Liver (tissue), 9 donors: ENCODE measurements around the gene HDDC2. TPM values are rescaled to one million over a fixed set of nuclear protein-coding genes. Genes with fewer than 3 reads are reported as not detected.

Experiments used
- DNase-seq: peaks from one replicate; pipeline ENCODE4 v3.0.0-alpha.2; 2017; ENCODE audit warnings: low spot score
- H3K27ac ChIP-seq, 2 donors: one replicate each; pipeline ENCODE4 v1.7.0; 2013; ENCODE audit warnings: inconsistent platforms in 2 of 2, low read length in 2 of 2, control low read depth in 1 of 2, low read depth in 1 of 2, mild to moderate bottlenecking in 1 of 2
- H3K27me3 ChIP-seq, 4 donors: one replicate each; pipeline versions ENCODE4 v1.6.1 to v1.7.0; 2013; ENCODE audit warnings: low read length in 3 of 4, inconsistent platforms in 1 of 4, mild to moderate bottlenecking in 1 of 4, moderate library complexity in 1 of 4; ENCODE audit not compliant: control insufficient read depth in 4 of 4, insufficient read depth in 4 of 4
- H3K36me3 ChIP-seq, 4 donors: one replicate each; pipeline versions ENCODE4 v1.6.1 to v1.7.0; 2013; ENCODE audit warnings: low read length in 3 of 4, mild to moderate bottlenecking in 3 of 4, low read depth in 1 of 4, moderate library complexity in 1 of 4; ENCODE audit not compliant: control insufficient read depth in 4 of 4, insufficient read depth in 3 of 4
- H3K4me1 ChIP-seq, 4 donors: one replicate each; pipeline versions ENCODE4 v1.6.1 to v1.7.0; 2013; ENCODE audit warnings: low read length in 3 of 4, mild to moderate bottlenecking in 3 of 4, moderate library complexity in 1 of 4; ENCODE audit not compliant: control insufficient read depth in 4 of 4, insufficient read depth in 4 of 4
- H3K4me3 ChIP-seq, 3 donors: one replicate each; pipeline versions ENCODE4 v1.6.1 to v1.7.0; 2013; ENCODE audit warnings: low read length in 3 of 3, control low read depth in 1 of 3, low read depth in 1 of 3, mild to moderate bottlenecking in 1 of 3
- H3K9ac ChIP-seq, 2 donors: one replicate each; pipeline ENCODE4 v1.7.0; 2013; ENCODE audit warnings: low read length in 2 of 2, mild to moderate bottlenecking in 2 of 2, moderate library complexity in 2 of 2, control low read depth in 1 of 2, low read depth in 1 of 2
- H3K9me3 ChIP-seq, 4 donors: one replicate each; pipeline versions ENCODE4 v1.6.1 to v1.7.0; 2013; ENCODE audit warnings: low read length in 3 of 4; ENCODE audit not compliant: control insufficient read depth in 4 of 4
- CTCF ChIP-seq: fragments of 150-350 bp; IDR thresholded peaks from 2 replicates; pipeline ENCODE4 v1.5.1; 2017; ENCODE audit warnings: improper control_type of control experiment, low read depth, low read length; ENCODE audit not compliant: missing input control
- EGR1 ChIP-seq, 2 donors: IDR thresholded peaks; 2 replicates each; pipeline ENCODE4 v1.6.1; 2016 to 2018; ENCODE audit warnings: antibody characterized with exemption in 2 of 2, low read depth in 2 of 2
- FOXA1 ChIP-seq: IDR thresholded peaks from 2 replicates; pipeline ENCODE4 v1.6.1; 2016; ENCODE audit warnings: antibody characterized with exemption
- FOXA2 ChIP-seq: IDR thresholded peaks from 2 replicates; pipeline ENCODE4 v1.6.1; 2016; ENCODE audit warnings: antibody characterized with exemption
- GABPA ChIP-seq, 2 donors: IDR thresholded peaks in 1 of 2; conservative IDR thresholded peaks in 1 of 2; 2 replicates each; pipeline ENCODE4 v1.6.1; 2016; ENCODE audit warnings: antibody characterized with exemption in 2 of 2, mild to moderate bottlenecking in 1 of 2, moderate library complexity in 1 of 2
- HNF4A ChIP-seq, 2 donors: conservative IDR thresholded peaks; 2 replicates each; pipeline ENCODE4 v1.6.1; 2016; ENCODE audit warnings: antibody characterized with exemption in 2 of 2, mild to moderate bottlenecking in 2 of 2
- HNF4G ChIP-seq: IDR thresholded peaks from 2 replicates; pipeline ENCODE4 v1.6.1; 2016; ENCODE audit warnings: antibody characterized with exemption
- JUND ChIP-seq, 2 donors: IDR thresholded peaks; 2 replicates each; pipeline ENCODE4 v1.6.1; 2016; ENCODE audit warnings: antibody characterized with exemption in 2 of 2
- MAX ChIP-seq: IDR thresholded peaks from 2 replicates; pipeline ENCODE4 v1.6.1; 2016; ENCODE audit warnings: antibody characterized with exemption
- NR2F2 ChIP-seq: IDR thresholded peaks from 2 replicates; pipeline ENCODE4 v1.6.1; 2016; ENCODE audit warnings: antibody characterized with exemption
- RAD21 ChIP-seq, 2 donors: IDR thresholded peaks; 2 replicates each; pipeline ENCODE4 v1.6.1; 2016; ENCODE audit warnings: antibody characterized with exemption in 2 of 2, mild to moderate bottlenecking in 2 of 2
- RXRA ChIP-seq, 2 donors: IDR thresholded peaks; 2 replicates each; pipeline ENCODE4 v1.6.1; 2017 to 2018; ENCODE audit warnings: antibody characterized with exemption in 2 of 2, mild to moderate bottlenecking in 1 of 2
- SP1 ChIP-seq: IDR thresholded peaks from 2 replicates; pipeline ENCODE4 v1.6.1; 2018; ENCODE audit warnings: antibody characterized with exemption, mild to moderate bottlenecking
- TAF1 ChIP-seq: conservative IDR thresholded peaks from 2 replicates; pipeline ENCODE4 v1.6.1; 2016; ENCODE audit warnings: antibody characterized with exemption, mild to moderate bottlenecking
- YY1 ChIP-seq: IDR thresholded peaks from 2 replicates; pipeline ENCODE4 v1.6.1; 2016; ENCODE audit warnings: antibody characterized with exemption, mild to moderate bottlenecking
- WGBS: extraction: QIAGEN DNeasy Blood & Tissue Kit; methylation state at CpG from one replicate; pipeline ENCODE4 v1.1.7; 2013; 5-methylcytosine and 5-hydroxymethylcytosine counted together
- polyA plus RNA-seq, 2 donors: library from polyadenylated mRNA; stranded (reverse) in 1 of 2; unstranded in 1 of 2; fragments of 200-250 nt in 1 of 2; fragments of >200 nt in 1 of 2; fragmentation: Nextera tagmentation in 1 of 2; extraction: Ambion mirVana in 1 of 2; gene quantifications; one replicate each; pipeline versions ENCODE4 v1.2.1 to v1.2.3, GENCODE V29; 2013 to 2015
- total RNA-seq, 2 donors: library from RNA; depleted of rRNA; stranded (reverse); fragments of >200 nt; gene quantifications; one replicate each; pipeline ENCODE4 v1.2.3, GENCODE V29; 2014
- TF ChIP-seq, protein P1 (sequence below): IDR thresholded peaks from 2 replicates; pipeline ENCODE4 v1.6.1; 2016; ENCODE audit warnings: antibody characterized with exemption, mild to moderate bottlenecking
- TF ChIP-seq, protein P2 (sequence below): IDR thresholded peaks from 2 replicates; pipeline ENCODE4 v1.6.1; 2016; ENCODE audit warnings: antibody characterized with exemption
- TF ChIP-seq, protein P3 (sequence below): IDR thresholded peaks from 2 replicates; pipeline ENCODE4 v1.6.1; 2016; ENCODE audit warnings: antibody characterized with exemption
- donor health status: healthy.
- donor health status: healthy.
- donor health status: healthy.
- donor health status: healthy.
- donor health status: healthy.

Gene HDDC2
- total and polyA plus RNA-seq, 4 donors = 8.8 to 21.0 (median 11.8) TPM

- DNase-seq = no peak
- no peak overlapping the region for H3K9ac ChIP-seq
- H3K9me3 ChIP-seq = no peaks in the 10 kb centered on the region
- peaks cover 0 to 25% (median 6%) of the 10 kb centered on the region in 4 donors for H3K36me3 ChIP-seq
- 98% methylated on average over 1 of the region's 1 CpG for WGBS
- H3K27me3 ChIP-seq = no peaks in the 10 kb centered on the region
- TF ChIP-seq JUND (IDR thresholded peaks at IDR 0.05) (no peak), EGR1 (IDR thresholded peaks at IDR 0.05; ENCODE audit: low read depth in 2 of 2) (no peak), FOXA1 (no peak), SP1 (no peak), MAX (no peak), RXRA (IDR thresholded peaks at IDR 0.05) (no peak), HNF4G (no peak), FOXA2 (no peak), TAF1 (no peak)
- no peak overlapping the region for H3K27ac ChIP-seq
- H3K4me1 ChIP-seq = peaks cover 3 to 24% (median 13%) of the 10 kb centered on the region in 4 donors
- no peak overlapping the region for H3K4me3 ChIP-seq
These were observed 5.3 kb downstream of the HDDC2 start for GRCh38 chr6:125296471-125296870.

- Histone ChIP-seq H3K27ac (no peak overlapping the region), H3K4me3 (no peak overlapping the region), H3K9me3 (no peaks in the 10 kb centered on the region), H3K27me3 (no peaks in the 10 kb centered on the region), H3K9ac (no peak overlapping the region), H3K36me3 (peaks cover 3 to 26% (median 7%) of the 10 kb centered on the region in 4 donors), H3K4me1 (peaks cover 3 to 16% (median 6%) of the 10 kb centered on the region in 4 donors)
- no peak for DNase-seq
- WGBS = 43% methylated on average over 3 of the region's 3 CpGs
- TF ChIP-seq CTCF (no peak), SP1 (no peak), FOXA1 (peak; percentile 59), HNF4G (no peak), YY1 (peak; percentile 54), FOXA2 (peak; percentile 84), NR2F2 (no peak), RAD21 (IDR thresholded peaks at IDR 0.05) (peak; percentile 10 to 27), TAF1 (no peak), JUND (IDR thresholded peaks at IDR 0.05) (no peak), GABPA (IDR thresholded peaks at IDR 0.05 in 1 of 2, conservative IDR thresholded peaks at IDR 0.05 in 1 of 2) (no peak), EGR1 (IDR thresholded peaks at IDR 0.05; ENCODE audit: low read depth in 2 of 2) (peak in 1 of 2 donors; percentile 35), HNF4A (conservative IDR thresholded peaks at IDR 0.05) (peak; percentile 64 to 71), MAX (peak; percentile 61), RXRA (IDR thresholded peaks at IDR 0.05) (peak; percentile 13 to 59)
- TF ChIP-seq, protein P1, sequence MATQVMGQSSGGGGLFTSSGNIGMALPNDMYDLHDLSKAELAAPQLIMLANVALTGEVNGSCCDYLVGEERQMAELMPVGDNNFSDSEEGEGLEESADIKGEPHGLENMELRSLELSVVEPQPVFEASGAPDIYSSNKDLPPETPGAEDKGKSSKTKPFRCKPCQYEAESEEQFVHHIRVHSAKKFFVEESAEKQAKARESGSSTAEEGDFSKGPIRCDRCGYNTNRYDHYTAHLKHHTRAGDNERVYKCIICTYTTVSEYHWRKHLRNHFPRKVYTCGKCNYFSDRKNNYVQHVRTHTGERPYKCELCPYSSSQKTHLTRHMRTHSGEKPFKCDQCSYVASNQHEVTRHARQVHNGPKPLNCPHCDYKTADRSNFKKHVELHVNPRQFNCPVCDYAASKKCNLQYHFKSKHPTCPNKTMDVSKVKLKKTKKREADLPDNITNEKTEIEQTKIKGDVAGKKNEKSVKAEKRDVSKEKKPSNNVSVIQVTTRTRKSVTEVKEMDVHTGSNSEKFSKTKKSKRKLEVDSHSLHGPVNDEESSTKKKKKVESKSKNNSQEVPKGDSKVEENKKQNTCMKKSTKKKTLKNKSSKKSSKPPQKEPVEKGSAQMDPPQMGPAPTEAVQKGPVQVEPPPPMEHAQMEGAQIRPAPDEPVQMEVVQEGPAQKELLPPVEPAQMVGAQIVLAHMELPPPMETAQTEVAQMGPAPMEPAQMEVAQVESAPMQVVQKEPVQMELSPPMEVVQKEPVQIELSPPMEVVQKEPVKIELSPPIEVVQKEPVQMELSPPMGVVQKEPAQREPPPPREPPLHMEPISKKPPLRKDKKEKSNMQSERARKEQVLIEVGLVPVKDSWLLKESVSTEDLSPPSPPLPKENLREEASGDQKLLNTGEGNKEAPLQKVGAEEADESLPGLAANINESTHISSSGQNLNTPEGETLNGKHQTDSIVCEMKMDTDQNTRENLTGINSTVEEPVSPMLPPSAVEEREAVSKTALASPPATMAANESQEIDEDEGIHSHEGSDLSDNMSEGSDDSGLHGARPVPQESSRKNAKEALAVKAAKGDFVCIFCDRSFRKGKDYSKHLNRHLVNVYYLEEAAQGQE = no peak
- TF ChIP-seq, protein P2, sequence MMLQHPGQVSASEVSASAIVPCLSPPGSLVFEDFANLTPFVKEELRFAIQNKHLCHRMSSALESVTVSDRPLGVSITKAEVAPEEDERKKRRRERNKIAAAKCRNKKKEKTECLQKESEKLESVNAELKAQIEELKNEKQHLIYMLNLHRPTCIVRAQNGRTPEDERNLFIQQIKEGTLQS = no peak
- TF ChIP-seq, protein P3, sequence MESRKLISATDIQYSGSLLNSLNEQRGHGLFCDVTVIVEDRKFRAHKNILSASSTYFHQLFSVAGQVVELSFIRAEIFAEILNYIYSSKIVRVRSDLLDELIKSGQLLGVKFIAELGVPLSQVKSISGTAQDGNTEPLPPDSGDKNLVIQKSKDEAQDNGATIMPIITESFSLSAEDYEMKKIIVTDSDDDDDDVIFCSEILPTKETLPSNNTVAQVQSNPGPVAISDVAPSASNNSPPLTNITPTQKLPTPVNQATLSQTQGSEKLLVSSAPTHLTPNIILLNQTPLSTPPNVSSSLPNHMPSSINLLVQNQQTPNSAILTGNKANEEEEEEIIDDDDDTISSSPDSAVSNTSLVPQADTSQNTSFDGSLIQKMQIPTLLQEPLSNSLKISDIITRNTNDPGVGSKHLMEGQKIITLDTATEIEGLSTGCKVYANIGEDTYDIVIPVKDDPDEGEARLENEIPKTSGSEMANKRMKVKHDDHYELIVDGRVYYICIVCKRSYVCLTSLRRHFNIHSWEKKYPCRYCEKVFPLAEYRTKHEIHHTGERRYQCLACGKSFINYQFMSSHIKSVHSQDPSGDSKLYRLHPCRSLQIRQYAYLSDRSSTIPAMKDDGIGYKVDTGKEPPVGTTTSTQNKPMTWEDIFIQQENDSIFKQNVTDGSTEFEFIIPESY = peak; percentile 16
These were observed 6.8 kb downstream of the HDDC2 start for GRCh38 chr6:125294925-125295324.
